ENCODE results near the gene TENM4.

Gene TENM4

DNA sequence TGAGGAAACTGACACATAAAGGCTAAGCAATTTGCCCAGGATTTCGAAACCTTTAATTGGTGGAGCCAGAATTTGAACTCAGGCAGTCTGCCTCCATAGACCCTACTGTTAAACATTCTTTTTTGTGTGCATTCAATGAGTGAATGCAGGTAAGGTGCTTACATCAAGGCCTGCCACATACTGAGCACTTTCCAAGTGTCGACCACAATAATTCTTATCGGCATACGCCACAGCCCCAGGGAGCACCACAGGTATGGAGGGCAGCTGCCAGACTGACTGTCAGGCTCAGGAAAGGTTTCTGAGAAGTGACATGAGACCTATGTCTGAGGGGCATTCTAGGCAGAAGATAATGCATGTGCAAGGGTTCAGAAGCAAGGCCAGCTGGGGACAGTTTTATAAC lies 531.4 kb downstream of the TENM4 start:
- H2BK120ac ChIP-seq (ENCODE audit: low read depth, low read length) = no peak overlapping the region
- H3K4ac ChIP-seq (ENCODE audit: low read length) = no peak overlapping the region
- H3K9ac ChIP-seq (ENCODE audit: low read depth, low read length, poor library complexity) = no peak overlapping the region
- no peaks in the 10 kb centered on the region for H3K79me1 ChIP-seq (ENCODE audit: low read depth, low read length)
- WGBS, 2 donors (ENCODE audit: extremely low coverage in 2 of 2, insufficient read length in 2 of 2, insufficient replicate concordance in 1 of 2) = no CpG with 5 or more reads among the region's 4 CpGs
- no peak overlapping the region for H2AK5ac ChIP-seq (ENCODE audit: low read depth, low read length)
- DNase-seq (ENCODE audit: low spot score) = no peak
- H3K27ac ChIP-seq (replicated peaks; ENCODE audit: low read length) = no peak overlapping the region
- H3K36me3 ChIP-seq (replicated peaks in 1 of 2; ENCODE audit: control insufficient read depth in 2 of 2, insufficient read depth in 2 of 2, low read length in 2 of 2) = no peaks in the 10 kb centered on the region
- H4K8ac ChIP-seq (ENCODE audit: low read depth, low read length) = no peak overlapping the region
- H2BK15ac ChIP-seq (ENCODE audit: low read length) = no peak overlapping the region
- no peak overlapping the region for H4K91ac ChIP-seq (ENCODE audit: low read depth, low read length, poor library complexity)
- H2BK12ac ChIP-seq (ENCODE audit: low read length) = no peak overlapping the region
- H3K14ac ChIP-seq (ENCODE audit: low read length) = no peak overlapping the region
- H3K23ac ChIP-seq (ENCODE audit: low read depth, low read length, poor library complexity) = no peak overlapping the region
- no peak overlapping the region for H3K4me2 ChIP-seq (ENCODE audit: insufficient read depth, low read length, poor library complexity, severe bottlenecking)
- no peak overlapping the region for H3K18ac ChIP-seq (ENCODE audit: low read length)
- H2AFZ ChIP-seq (ENCODE audit: low read length) = no peak overlapping the region
- H3K9me3 ChIP-seq (replicated peaks in 1 of 2; ENCODE audit: control insufficient read depth in 2 of 2, insufficient read depth in 1 of 2, low read depth in 1 of 2, low read length in 2 of 2) = no peaks in the 10 kb centered on the region
- H3K4me3 ChIP-seq (ENCODE audit: low read length in 2 of 2) = no peak overlapping the region
- H3K4me1 ChIP-seq (ENCODE audit: control insufficient read depth in 2 of 2, insufficient read depth in 1 of 2, low read depth in 1 of 2, low read length in 2 of 2) = peaks cover 0 to 3% of the 10 kb centered on the region in 2 donors
- H2BK5ac ChIP-seq (ENCODE audit: low read length) = no peak overlapping the region
- no peaks in the 10 kb centered on the region for H3K27me3 ChIP-seq (ENCODE audit: control insufficient read depth in 3 of 3, insufficient read depth in 3 of 3, low read depth in 1 of 3, low read length in 3 of 3)

DNA sequence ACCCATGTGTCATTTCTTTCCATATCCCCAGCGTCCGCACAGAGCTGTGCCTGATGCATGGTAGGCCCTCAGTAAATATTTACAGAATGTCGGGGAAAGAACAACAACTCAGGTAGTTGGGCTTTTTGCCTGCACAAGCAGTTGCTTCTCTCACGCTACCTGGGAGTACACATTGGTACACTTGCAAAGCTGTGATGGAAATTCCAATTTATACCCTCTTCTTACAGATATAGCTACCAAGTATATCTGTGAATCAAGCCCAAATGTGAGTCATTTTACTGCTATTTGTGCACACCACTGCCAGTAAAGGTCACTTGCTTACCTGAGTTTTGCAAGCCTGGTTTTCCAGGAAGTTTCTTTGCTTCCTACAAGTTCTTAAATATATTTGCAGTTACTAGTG lies 533.2 kb downstream of the TENM4 start:
- no peak overlapping the region for H2BK15ac ChIP-seq (ENCODE audit: low read length)
- WGBS, 2 donors (ENCODE audit: extremely low coverage in 2 of 2, insufficient read length in 2 of 2, insufficient replicate concordance in 1 of 2) = no CpG with 5 or more reads among the region's 4 CpGs
- no peak overlapping the region for H3K4ac ChIP-seq (ENCODE audit: low read length)
- H3K14ac ChIP-seq (ENCODE audit: low read length) = no peak overlapping the region
- H3K9me3 ChIP-seq (replicated peaks in 1 of 2; ENCODE audit: control insufficient read depth in 2 of 2, insufficient read depth in 1 of 2, low read depth in 1 of 2, low read length in 2 of 2) = no peaks in the 10 kb centered on the region
- no peak overlapping the region for H3K4me3 ChIP-seq (ENCODE audit: low read length in 2 of 2)
- H4K91ac ChIP-seq (ENCODE audit: low read depth, low read length, poor library complexity) = no peak overlapping the region
- H2BK120ac ChIP-seq (ENCODE audit: low read depth, low read length) = no peak overlapping the region
- no peak for DNase-seq (ENCODE audit: low spot score)
- H3K4me1 ChIP-seq (ENCODE audit: control insufficient read depth in 2 of 2, insufficient read depth in 1 of 2, low read depth in 1 of 2, low read length in 2 of 2) = peaks cover 0 to 2% of the 10 kb centered on the region in 2 donors
- H2AFZ ChIP-seq (ENCODE audit: low read length) = no peak overlapping the region
- H3K27ac ChIP-seq (replicated peaks; ENCODE audit: low read length) = no peak overlapping the region
- no peaks in the 10 kb centered on the region for H3K79me1 ChIP-seq (ENCODE audit: low read depth, low read length)
- H4K8ac ChIP-seq (ENCODE audit: low read depth, low read length) = no peak overlapping the region
- H3K9ac ChIP-seq (ENCODE audit: low read depth, low read length, poor library complexity) = no peak overlapping the region
- H2BK5ac ChIP-seq (ENCODE audit: low read length) = no peak overlapping the region
- H3K23ac ChIP-seq (ENCODE audit: low read depth, low read length, poor library complexity) = no peak overlapping the region
- no peak overlapping the region for H3K18ac ChIP-seq (ENCODE audit: low read length)
- no peaks in the 10 kb centered on the region for H3K27me3 ChIP-seq (ENCODE audit: control insufficient read depth in 3 of 3, insufficient read depth in 3 of 3, low read depth in 1 of 3, low read length in 3 of 3)
- no peaks in the 10 kb centered on the region for H3K36me3 ChIP-seq (replicated peaks in 1 of 2; ENCODE audit: control insufficient read depth in 2 of 2, insufficient read depth in 2 of 2, low read length in 2 of 2)
- H2BK12ac ChIP-seq (ENCODE audit: low read length) = no peak overlapping the region
- no peak overlapping the region for H3K4me2 ChIP-seq (ENCODE audit: insufficient read depth, low read length, poor library complexity, severe bottlenecking)
- no peak overlapping the region for H2AK5ac ChIP-seq (ENCODE audit: low read depth, low read length)

GRCh38 chr11:78906566-78906965 lies 534.3 kb downstream of the TENM4 start:
- Histone ChIP-seq H2BK12ac (ENCODE audit: low read length) (no peak overlapping the region), H3K27me3 (ENCODE audit: control insufficient read depth in 3 of 3, insufficient read depth in 3 of 3, low read depth in 1 of 3, low read length in 3 of 3) (no peaks in the 10 kb centered on the region), H3K9me3 (replicated peaks in 1 of 2; ENCODE audit: control insufficient read depth in 2 of 2, insufficient read depth in 1 of 2, low read depth in 1 of 2, low read length in 2 of 2) (no peaks in the 10 kb centered on the region), H4K8ac (ENCODE audit: low read depth, low read length) (no peak overlapping the region), H3K4me3 (ENCODE audit: low read length in 2 of 2) (no peak overlapping the region), H3K36me3 (replicated peaks in 1 of 2; ENCODE audit: control insufficient read depth in 2 of 2, insufficient read depth in 2 of 2, low read length in 2 of 2) (no peaks in the 10 kb centered on the region), H2BK15ac (ENCODE audit: low read length) (no peak overlapping the region), H3K23ac (ENCODE audit: low read depth, low read length, poor library complexity) (no peak overlapping the region), H2AK5ac (ENCODE audit: low read depth, low read length) (no peak overlapping the region), H3K4ac (ENCODE audit: low read length) (no peak overlapping the region), H2AFZ (ENCODE audit: low read length) (no peak overlapping the region), H3K4me2 (ENCODE audit: insufficient read depth, low read length, poor library complexity, severe bottlenecking) (no peak overlapping the region), H2BK5ac (ENCODE audit: low read length) (no peak overlapping the region), H3K27ac (replicated peaks; ENCODE audit: low read length) (no peak overlapping the region), H3K4me1 (ENCODE audit: control insufficient read depth in 2 of 2, insufficient read depth in 1 of 2, low read depth in 1 of 2, low read length in 2 of 2) (peaks cover 0 to 2% of the 10 kb centered on the region in 2 donors), H3K18ac (ENCODE audit: low read length) (no peak overlapping the region), H3K9ac (ENCODE audit: low read depth, low read length, poor library complexity) (no peak overlapping the region), H4K91ac (ENCODE audit: low read depth, low read length, poor library complexity) (no peak overlapping the region), H3K79me1 (ENCODE audit: low read depth, low read length) (no peaks in the 10 kb centered on the region), H3K14ac (ENCODE audit: low read length) (no peak overlapping the region), H2BK120ac (ENCODE audit: low read depth, low read length) (no peak overlapping the region)
- WGBS, 2 donors (ENCODE audit: extremely low coverage in 2 of 2, insufficient read length in 2 of 2, insufficient replicate concordance in 1 of 2) = no CpG with 5 or more reads among the region's 1 CpG
- DNase-seq (ENCODE audit: low spot score) = no peak

DNA sequence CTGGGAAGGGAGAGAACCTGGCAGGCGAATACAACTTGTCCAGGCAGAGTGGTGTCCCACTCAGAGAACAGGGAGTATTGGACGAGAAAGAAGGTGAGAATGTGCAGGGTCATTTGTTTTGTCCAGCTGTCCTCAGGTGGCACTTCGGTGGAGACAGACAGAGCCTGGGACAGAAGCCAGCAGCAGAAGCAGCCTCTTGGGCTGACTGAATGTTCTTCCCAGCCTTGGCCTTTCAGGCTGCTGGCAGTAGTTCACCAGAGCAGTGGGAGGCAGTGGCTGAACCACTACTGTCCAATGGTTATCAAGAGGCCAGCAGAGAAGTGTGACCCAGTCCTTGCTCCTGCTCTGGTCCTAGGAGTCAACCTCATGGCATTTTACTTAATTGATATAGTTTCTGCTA lies 535.1 kb downstream of the TENM4 start:
- H4K91ac ChIP-seq (ENCODE audit: low read depth, low read length, poor library complexity) = no peak overlapping the region

More for the DNA sequence above, 535.1 kb downstream of the TENM4 start:
- no peak overlapping the region for H3K4me3 ChIP-seq (ENCODE audit: low read length in 2 of 2)
- H3K14ac ChIP-seq (ENCODE audit: low read length) = no peak overlapping the region
- no peaks in the 10 kb centered on the region for H3K79me1 ChIP-seq (ENCODE audit: low read depth, low read length)
- H3K18ac ChIP-seq (ENCODE audit: low read length) = no peak overlapping the region
- no peak overlapping the region for H2BK5ac ChIP-seq (ENCODE audit: low read length)
- H3K23ac ChIP-seq (ENCODE audit: low read depth, low read length, poor library complexity) = no peak overlapping the region
- H3K36me3 ChIP-seq (replicated peaks in 1 of 2; ENCODE audit: control insufficient read depth in 2 of 2, insufficient read depth in 2 of 2, low read length in 2 of 2) = no peaks in the 10 kb centered on the region
- H3K4ac ChIP-seq (ENCODE audit: low read length) = no peak overlapping the region
- WGBS, 2 donors (ENCODE audit: extremely low coverage in 2 of 2, insufficient read length in 2 of 2, insufficient replicate concordance in 1 of 2) = no CpG with 5 or more reads among the region's 3 CpGs
- no peak overlapping the region for H3K9ac ChIP-seq (ENCODE audit: low read depth, low read length, poor library complexity)
- no peaks in the 10 kb centered on the region for H3K4me1 ChIP-seq (ENCODE audit: control insufficient read depth in 2 of 2, insufficient read depth in 1 of 2, low read depth in 1 of 2, low read length in 2 of 2)
- H2BK12ac ChIP-seq (ENCODE audit: low read length) = no peak overlapping the region
- H2BK15ac ChIP-seq (ENCODE audit: low read length) = no peak overlapping the region
- no peak overlapping the region for H3K27ac ChIP-seq (replicated peaks; ENCODE audit: low read length)
- no peak overlapping the region for H4K8ac ChIP-seq (ENCODE audit: low read depth, low read length)
- DNase-seq (ENCODE audit: low spot score) = no peak
- H3K27me3 ChIP-seq (ENCODE audit: control insufficient read depth in 3 of 3, insufficient read depth in 3 of 3, low read depth in 1 of 3, low read length in 3 of 3) = no peaks in the 10 kb centered on the region
- H2BK120ac ChIP-seq (ENCODE audit: low read depth, low read length) = no peak overlapping the region
- no peak overlapping the region for H2AFZ ChIP-seq (ENCODE audit: low read length)
- H3K4me2 ChIP-seq (ENCODE audit: insufficient read depth, low read length, poor library complexity, severe bottlenecking) = no peak overlapping the region
- H3K9me3 ChIP-seq (replicated peaks in 1 of 2; ENCODE audit: control insufficient read depth in 2 of 2, insufficient read depth in 1 of 2, low read depth in 1 of 2, low read length in 2 of 2) = no peaks in the 10 kb centered on the region
- H2AK5ac ChIP-seq (ENCODE audit: low read depth, low read length) = no peak overlapping the region
